ENCODE measurements around the gene GAB1.

Gene GAB1

DNA sequence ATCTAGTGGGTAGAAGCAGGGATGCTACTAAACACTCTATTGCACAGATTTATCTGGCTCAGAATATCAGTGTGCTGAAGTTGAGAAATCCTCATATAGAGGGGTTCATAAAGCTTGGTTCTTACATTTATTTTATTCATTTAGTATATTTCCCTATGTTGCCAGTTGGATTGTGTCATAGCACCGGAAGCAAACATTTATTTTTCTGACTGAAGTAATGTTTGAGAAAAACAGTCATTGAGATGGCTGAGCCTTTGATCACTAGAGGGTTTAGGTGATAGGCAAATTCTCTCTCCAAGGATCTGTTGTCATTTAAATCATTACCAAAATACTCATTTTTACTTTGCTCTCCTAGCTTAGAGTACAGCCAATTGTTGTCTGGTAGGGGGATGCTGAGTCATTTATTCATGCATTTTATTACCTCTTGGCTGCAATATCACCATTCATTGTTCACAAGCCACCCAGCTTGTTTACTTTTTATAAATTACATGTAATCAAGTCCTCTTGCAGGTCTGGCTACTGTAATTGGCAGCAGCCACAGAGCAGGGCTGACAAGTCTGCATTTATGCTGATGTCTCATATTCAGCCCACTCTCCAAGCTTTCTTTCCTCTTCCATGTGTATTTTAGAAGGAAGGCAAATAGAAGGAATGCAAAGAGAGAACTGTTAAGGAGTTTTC lies 15.2 kb downstream of the GAB1 start:
- DNase-seq (ENCODE audit: low read depth): no peak
- no peak overlapping the region for H3K4me3 ChIP-seq (ENCODE audit: low read depth, low read length)
- no peak for TF ChIP-seq CTCF (conservative IDR thresholded peaks at IDR 0.05; ENCODE audit: low read depth, low read length)

DNA sequence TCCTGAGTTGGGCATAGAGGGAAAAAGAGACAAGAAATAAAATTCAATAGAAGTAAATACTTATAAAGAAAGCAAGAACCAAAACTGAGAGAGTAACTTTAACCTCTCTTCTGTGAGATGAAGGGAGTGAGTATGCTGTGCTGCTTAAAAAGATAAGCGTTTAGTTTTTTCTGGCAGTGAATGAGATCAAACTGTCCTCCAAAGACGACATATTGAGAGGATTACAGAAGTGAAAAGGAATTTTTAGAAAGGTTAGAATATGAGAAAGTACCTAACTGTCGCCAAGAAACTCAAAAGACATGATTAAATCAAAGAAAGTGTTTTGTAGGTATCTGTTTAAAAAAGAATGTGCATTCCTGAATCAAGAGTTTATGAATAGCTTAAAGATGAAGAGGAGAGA lies 16.0 kb downstream of the GAB1 start:
- DNase-seq (ENCODE audit: low read depth): peak; percentile 54
- no peak overlapping the region for H3K4me3 ChIP-seq (ENCODE audit: low read depth, low read length)
- TF ChIP-seq CTCF (conservative IDR thresholded peaks at IDR 0.05; ENCODE audit: low read depth, low read length): no peak

- H3K4me3 ChIP-seq (ENCODE audit: low read depth, low read length): no peak overlapping the region
- no peak for TF ChIP-seq CTCF (conservative IDR thresholded peaks at IDR 0.05; ENCODE audit: low read depth, low read length)
- DNase-seq (ENCODE audit: low read depth): no peak
Observed at GRCh38 chr4:143353797-143354196, 17.1 kb downstream of the GAB1 start.

GRCh38 chr4:143354990-143355389 lies 18.3 kb downstream of the GAB1 start:
- H3K4me3 ChIP-seq (ENCODE audit: low read depth, low read length): no peak overlapping the region
- TF ChIP-seq CTCF (conservative IDR thresholded peaks at IDR 0.05; ENCODE audit: low read depth, low read length): no peak
- DNase-seq (ENCODE audit: low read depth): no peak

- no peak for TF ChIP-seq CTCF (conservative IDR thresholded peaks at IDR 0.05; ENCODE audit: low read depth, low read length)
- H3K4me3 ChIP-seq (ENCODE audit: low read depth, low read length): no peak overlapping the region
- DNase-seq (ENCODE audit: low read depth): no peak
Observed at GRCh38 chr4:143355540-143356217, 19.0 kb downstream of the GAB1 start.

DNA sequence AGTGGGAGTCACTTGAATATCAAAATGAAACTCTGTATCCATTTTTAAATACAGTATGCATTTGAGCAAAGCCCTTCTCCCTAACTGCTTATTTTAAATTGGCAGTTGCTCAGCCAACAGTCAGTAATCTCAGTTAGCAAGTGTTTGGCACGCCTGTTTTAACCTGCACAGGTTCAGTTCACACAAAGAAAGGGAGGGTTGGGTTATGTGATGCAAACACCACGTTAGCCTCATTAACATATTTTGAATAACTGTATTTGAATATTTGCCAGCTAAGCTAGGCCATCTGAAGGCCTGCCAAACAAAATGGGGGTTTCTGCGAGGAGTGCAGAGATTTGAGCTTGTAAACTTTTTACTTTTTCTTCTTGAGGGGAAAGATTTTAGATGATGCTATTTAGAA lies 19.8 kb downstream of the GAB1 start:
- DNase-seq (ENCODE audit: low read depth): no peak
- TF ChIP-seq CTCF (conservative IDR thresholded peaks at IDR 0.05; ENCODE audit: low read depth, low read length): no peak
- H3K4me3 ChIP-seq (ENCODE audit: low read depth, low read length): no peak overlapping the region

Data from choroid plexus epithelial cell (primary cell).